ENCODE measurements around the gene CREBBP.

- TF ChIP-seq TAF1 (IDR thresholded peaks at IDR 0.05; ENCODE audit: borderline replicate concordance, low read depth, low read length) (no peak), CTCF (IDR thresholded peaks at IDR 0.05) (no peak), POLR2AphosphoS5 (IDR thresholded peaks at IDR 0.05; ENCODE audit: low read depth, low read length) (no peak), SIN3A (IDR thresholded peaks at IDR 0.05; ENCODE audit: borderline replicate concordance, low read depth, low read length) (no peak), YY1 (IDR thresholded peaks at IDR 0.05; ENCODE audit: low read depth) (no peak), GATA2 (CRISPR knock-in tag; IDR thresholded peaks at IDR 0.05) (no peak), MEF2A (IDR thresholded peaks at IDR 0.05; ENCODE audit: borderline replicate concordance, low read depth) (no peak), PBX3 (IDR thresholded peaks at IDR 0.05) (no peak), EP300 (IDR thresholded peaks at IDR 0.05; ENCODE audit: borderline replicate concordance in 1 of 2, low read depth in 1 of 2, low read length in 1 of 2) (no peak), RAD21 (IDR thresholded peaks at IDR 0.05; ENCODE audit: low read length) (no peak), TEAD4 (IDR thresholded peaks at IDR 0.05; ENCODE audit: borderline replicate concordance, insufficient read depth) (no peak)
Measured at GRCh38 chr16:3789375-3790099, 91.0 kb downstream of the CREBBP start.
